Adrenal gland (tissue), 5 donors: ENCODE data around the gene ABHD17A.

Source experiments
- CTCF ChIP-seq, 6 experiments: fragments of 450-650 bp in 4 of 6; fragments of 200-600 bp in 2 of 6; sonication (generic) in 1 of 6; IDR thresholded peaks; 1 replicate in 5 of 6; 2 replicates in 1 of 6; pipeline versions ENCODE4 v1.5.1 to v1.8.0; 2016 to 2021; ENCODE audit warnings: antibody characterized with exemption in 6 of 6, mild to moderate bottlenecking in 2 of 6, moderate library complexity in 1 of 6
- POLR2A ChIP-seq, 2 donors: fragments of 450-650 bp; IDR thresholded peaks; one replicate each; pipeline ENCODE4 v1.6.1; 2017; ENCODE audit warnings: antibody characterized with exemption in 2 of 2, mild to moderate bottlenecking in 2 of 2, moderate library complexity in 1 of 2
- donor health status: DM: no; HTN: no; CAD: no.

GRCh38 chr19:1909761-1910080 is 24.4 kb upstream of the ABHD17A start:
- no peak for TF ChIP-seq POLR2A (IDR thresholded peaks at IDR 0.05)
- TF ChIP-seq CTCF (IDR thresholded peaks at IDR 0.05), result no peak
